COLO829 (cell line): Measurements from ENCODE around the gene CDYL.

Experiments used
- DNase-seq: peaks from one replicate; pipeline ENCODE4 v3.0.0; 2012; ENCODE audit warnings: low spot score

Gene CDYL

GRCh38 chr6:4935975-4936680 is 159.9 kb downstream of the CDYL start:
- DNase-seq, result peak; percentile 90

DNA sequence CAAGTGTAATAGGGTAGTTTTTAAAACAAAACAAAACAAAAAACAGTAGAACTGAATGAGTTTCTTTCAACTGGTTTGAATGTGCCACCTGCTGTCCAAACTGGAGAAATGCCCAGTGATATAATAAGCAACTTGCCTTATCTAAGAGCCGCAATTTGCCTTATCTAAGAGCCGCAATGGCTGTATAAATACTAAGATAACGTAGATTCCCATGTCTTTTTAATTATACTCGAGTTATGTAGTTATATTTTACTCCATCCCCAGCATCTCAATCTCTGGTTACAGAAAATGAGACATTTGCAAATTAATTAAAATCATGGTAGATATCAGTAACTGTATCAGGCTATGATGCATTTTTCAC is 160.5 kb downstream of the CDYL start:
- peak; percentile 82 for DNase-seq

DNA sequence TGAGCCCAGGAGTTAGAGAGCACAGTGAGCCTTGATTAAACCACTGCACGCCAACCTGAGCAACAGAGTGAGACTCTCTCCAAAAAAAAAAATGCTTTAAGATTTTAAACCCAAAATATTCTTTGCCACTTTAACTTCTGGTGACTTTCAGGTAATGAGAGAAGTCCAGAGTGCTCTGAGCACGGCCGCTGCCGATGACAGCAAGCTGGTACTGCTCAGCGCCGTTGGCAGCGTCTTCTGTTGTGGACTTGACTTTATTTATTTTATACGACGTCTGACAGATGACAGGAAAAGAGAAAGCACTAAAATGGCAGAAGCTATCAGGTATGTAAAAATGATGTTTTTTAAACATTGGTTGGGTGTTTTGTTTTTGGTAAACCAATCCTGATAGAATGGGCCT is 161.2 kb downstream of the CDYL start:
- no peak for DNase-seq

DNA sequence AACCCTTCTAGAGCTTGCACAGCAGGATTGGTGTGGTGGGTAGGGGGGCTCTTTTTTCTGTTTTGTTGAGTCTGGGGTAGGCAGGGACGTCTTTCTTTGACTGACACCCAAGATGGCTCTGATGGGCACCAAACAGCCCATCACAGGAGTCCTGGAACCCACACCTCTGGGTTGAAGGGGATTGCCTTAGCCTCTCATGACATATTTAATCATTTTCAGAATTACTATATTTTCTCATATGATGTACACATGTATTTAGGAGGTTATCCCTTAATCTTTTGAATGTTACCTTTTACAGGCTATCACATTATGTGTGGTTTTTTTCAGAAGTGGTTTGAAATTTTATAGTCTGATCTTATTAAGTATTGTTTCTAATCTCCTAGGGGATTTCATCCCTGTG is 163.0 kb downstream of the CDYL start:
- no peak for DNase-seq

DNA sequence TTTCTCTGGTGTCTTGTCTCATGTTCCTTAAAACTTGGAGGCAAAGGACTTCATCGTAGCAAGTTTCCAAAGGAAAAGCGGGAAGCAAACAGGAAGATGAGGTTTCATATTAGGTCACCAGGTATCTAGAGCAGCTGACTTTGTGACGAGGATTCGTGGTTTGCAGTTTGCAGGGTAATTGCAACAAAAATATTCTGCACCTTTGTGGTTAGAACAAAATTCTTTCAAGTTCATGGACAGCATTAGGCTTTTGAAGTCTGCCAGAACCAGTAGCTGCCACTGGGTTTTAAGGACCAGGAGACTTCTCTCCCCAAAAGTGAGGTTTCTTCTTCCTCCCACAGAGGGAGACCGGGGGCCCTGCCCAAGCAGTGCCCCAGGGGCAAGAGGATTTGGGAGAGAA is 164.2 kb downstream of the CDYL start:
- DNase-seq, result no peak

- DNase-seq, result peak; percentile 84
Observed at GRCh38 chr6:4941782-4942672, 165.8 kb downstream of the CDYL start.

- no peak for DNase-seq
Observed at GRCh38 chr6:4942673-4943009, 166.4 kb downstream of the CDYL start.

- DNase-seq, result no peak
Observed at GRCh38 chr6:4943716-4944115, 167.5 kb downstream of the CDYL start.

- DNase-seq, result no peak
Observed at GRCh38 chr6:4944325-4944724, 168.1 kb downstream of the CDYL start.

DNA sequence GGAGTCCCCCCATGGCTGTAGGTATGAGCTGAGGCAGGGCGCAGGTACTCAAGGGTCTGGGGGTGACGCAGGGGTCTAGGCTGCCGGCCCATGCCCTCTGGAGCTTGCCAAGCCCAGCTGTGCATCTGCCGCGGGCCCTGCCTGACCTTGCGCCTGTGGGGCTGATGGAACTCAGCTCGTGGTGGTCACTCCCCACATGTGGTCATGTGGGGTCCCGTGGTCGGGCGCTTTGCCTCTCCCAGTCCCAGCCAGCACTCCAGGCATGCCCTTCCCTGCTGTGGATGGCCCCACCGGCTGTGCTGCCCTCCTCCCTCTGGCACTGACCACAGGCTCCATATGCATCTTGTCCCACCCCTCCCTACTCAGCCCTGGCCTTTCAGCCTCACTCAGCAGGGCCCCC is 170.3 kb downstream of the CDYL start:
- no peak for DNase-seq

DNA sequence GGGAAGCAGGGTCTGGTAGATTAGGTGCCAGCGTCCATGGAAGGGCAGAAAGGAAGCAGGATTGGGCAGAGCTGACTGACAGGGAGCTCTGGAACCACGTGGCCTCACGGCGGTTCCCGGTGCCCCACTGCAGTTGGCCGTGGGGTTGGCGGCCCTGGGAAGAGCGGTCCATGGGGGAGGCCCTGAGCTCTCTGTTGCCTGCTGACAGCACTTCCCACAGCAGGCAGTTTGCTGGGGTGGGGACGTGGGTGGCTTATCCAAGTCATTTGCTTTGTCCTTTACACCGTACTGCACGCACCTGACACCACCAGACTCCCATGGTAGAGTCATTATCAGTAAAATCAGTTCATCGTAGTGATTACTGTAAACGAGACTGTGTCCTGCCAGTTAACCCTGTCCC is 171.5 kb downstream of the CDYL start:
- no peak for DNase-seq

GRCh38 chr6:4948781-4949450 is 172.7 kb downstream of the CDYL start:
- no peak for DNase-seq

- DNase-seq, result no peak
Observed at GRCh38 chr6:4950076-4950475, 173.9 kb downstream of the CDYL start.

- DNase-seq, result no peak
Observed at GRCh38 chr6:4950836-4951533, 174.8 kb downstream of the CDYL start.

DNA sequence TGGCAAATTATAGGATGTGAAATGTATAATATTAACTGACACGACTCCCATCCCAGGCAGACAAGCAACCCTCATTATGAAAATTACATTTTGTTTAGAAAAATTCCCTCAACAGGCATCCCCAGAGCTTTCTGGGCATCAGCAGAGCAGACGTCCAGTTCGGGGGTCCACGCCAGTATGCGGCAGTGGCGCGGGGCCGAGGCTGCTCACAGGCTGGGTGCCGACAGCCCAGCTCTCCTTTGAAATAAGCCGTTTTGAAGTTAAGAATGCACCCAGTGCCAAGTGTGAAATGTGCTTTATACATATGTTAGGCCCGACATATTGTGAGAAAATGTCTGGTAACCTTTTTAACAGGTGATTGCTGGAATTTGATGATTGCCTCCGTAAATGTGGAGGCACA is 177.2 kb downstream of the CDYL start:
- DNase-seq, result no peak

- DNase-seq, result no peak
Observed at GRCh38 chr6:4956625-4957024, 180.4 kb downstream of the CDYL start.

- DNase-seq, result no peak
Observed at GRCh38 chr6:4957521-4958231, 181.5 kb downstream of the CDYL start.

- no peak for DNase-seq
Observed at GRCh38 chr6:4958624-4959023, 182.4 kb downstream of the CDYL start.

DNA sequence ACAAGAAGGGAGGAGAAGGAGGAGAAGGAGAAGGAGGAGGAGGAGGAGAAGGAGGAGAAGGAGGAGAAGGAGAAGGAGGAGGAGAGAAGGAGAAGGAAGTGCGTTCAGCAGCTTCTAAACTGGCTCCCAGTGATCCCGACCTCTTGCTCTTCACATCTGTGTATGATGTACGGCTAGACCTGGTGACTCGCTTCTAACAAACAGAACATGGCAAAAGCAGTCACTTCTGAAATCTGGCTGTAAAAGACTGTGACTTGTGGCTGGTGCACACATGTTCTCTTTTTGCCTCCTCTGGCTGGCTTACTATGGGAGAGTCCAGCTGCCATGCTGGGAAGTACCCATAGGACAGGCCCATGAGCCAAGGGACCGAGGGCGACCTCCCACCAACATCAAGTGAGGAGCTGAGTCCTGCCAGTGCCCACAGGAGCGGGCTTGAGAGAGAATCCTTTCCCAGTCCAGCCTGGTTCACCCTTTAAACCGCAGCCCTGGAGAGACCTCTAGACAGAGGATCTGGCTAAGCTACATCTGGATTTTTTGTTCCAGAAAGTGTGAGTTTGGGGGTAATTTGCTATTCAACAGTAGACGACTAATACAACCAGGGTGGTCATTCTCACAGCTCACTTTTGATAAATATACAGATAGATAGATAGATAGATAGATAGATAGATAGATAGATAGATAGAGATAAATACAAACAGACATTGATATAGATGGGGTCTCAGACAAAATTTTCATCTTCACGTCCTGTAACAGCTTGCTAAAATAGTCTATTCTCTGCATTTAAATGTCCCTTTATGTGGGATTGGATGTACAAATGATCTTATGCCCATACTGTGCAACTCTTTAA is 185.3 kb downstream of the CDYL start:
- DNase-seq, result no peak

GRCh38 chr6:4962905-4963304 is 186.7 kb downstream of the CDYL start:
- no peak for DNase-seq
